A673 (cell line): ENCODE data around the gene ASB10.

Source experiments
- EZH2 ChIP-seq: fragments of 200-600 bp; sonication (generic); IDR thresholded peaks from 2 replicates; pipeline ENCODE4 v1.6.1; 2017; ENCODE audit warnings: borderline replicate concordance, low read depth, mild to moderate bottlenecking, mixed read lengths, antibody characterized with exemption, low read length; ENCODE audit not compliant: poor library complexity, severe bottlenecking
- TF ChIP-seq, protein P1 (sequence below): fragments of 300-800, 200-600 bp; sonication (generic); conservative IDR thresholded peaks from 2 replicates; pipeline ENCODE4 v1.5.1; 2017; ENCODE audit warnings: low read depth, mild to moderate bottlenecking, antibody characterized with exemption, low read length, moderate library complexity, mixed read lengths

DNA sequence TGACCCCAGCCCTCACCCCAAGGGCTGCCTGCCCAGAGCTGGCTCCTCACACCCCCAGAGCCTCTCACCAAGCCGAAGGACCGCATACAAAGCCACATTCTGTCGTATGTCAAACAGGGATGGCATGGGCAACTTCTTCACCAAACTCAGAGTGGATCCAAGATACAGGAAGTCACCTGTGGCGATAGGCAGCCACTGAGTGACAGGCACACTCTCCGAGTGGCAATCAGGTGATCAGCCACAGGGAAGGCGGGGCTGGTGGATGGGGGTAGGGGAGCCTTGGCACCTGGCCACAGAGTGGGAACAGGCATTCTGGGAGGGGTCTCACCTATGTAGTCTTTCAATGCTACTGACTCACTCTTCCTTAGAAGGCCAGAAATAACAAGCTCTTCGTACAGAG is 7.1 kb upstream of the ASB10 start:
- TF ChIP-seq, protein P1, sequence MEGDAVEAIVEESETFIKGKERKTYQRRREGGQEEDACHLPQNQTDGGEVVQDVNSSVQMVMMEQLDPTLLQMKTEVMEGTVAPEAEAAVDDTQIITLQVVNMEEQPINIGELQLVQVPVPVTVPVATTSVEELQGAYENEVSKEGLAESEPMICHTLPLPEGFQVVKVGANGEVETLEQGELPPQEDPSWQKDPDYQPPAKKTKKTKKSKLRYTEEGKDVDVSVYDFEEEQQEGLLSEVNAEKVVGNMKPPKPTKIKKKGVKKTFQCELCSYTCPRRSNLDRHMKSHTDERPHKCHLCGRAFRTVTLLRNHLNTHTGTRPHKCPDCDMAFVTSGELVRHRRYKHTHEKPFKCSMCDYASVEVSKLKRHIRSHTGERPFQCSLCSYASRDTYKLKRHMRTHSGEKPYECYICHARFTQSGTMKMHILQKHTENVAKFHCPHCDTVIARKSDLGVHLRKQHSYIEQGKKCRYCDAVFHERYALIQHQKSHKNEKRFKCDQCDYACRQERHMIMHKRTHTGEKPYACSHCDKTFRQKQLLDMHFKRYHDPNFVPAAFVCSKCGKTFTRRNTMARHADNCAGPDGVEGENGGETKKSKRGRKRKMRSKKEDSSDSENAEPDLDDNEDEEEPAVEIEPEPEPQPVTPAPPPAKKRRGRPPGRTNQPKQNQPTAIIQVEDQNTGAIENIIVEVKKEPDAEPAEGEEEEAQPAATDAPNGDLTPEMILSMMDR, result no peak
- TF ChIP-seq EZH2, result no peak
